ENCODE measurements around the gene RNF19B.

The RNF19B gene

GRCh38 chr1:32899586-32900296, 64.9 kb downstream of the RNF19B start:
- no peaks in the 10 kb centered on the region for H3K27me3 ChIP-seq (replicated peaks)
- no peak for DNase-seq

GRCh38 chr1:32898958-32899357, 65.7 kb downstream of the RNF19B start:
- H3K4me3 ChIP-seq (ENCODE audit: low read depth, low read length): no peak overlapping the region
- TF ChIP-seq CTCF (IDR thresholded peaks at IDR 0.05; ENCODE audit: low read depth, low read length, missing control alignments): no peak
- H3K36me3 ChIP-seq (replicated peaks): no peaks in the 10 kb centered on the region
- no peak for DNase-seq
- in situ Hi-C loops (cut with HindIII; ENCODE audit: low pct_ligation_motif_present, low sequenced_read_pairs): no loop called here
- H3K27me3 ChIP-seq (replicated peaks): no peaks in the 10 kb centered on the region
- H3K27ac ChIP-seq: no peak overlapping the region

More at GRCh38 chr1:32899586-32900296, 64.9 kb downstream of the RNF19B start:
- no peaks in the 10 kb centered on the region for H3K36me3 ChIP-seq (replicated peaks)
- in situ Hi-C loops (cut with HindIII; ENCODE audit: low pct_ligation_motif_present, low sequenced_read_pairs): no loop called here
- H3K4me3 ChIP-seq (ENCODE audit: low read depth, low read length): no peak overlapping the region
- TF ChIP-seq CTCF (IDR thresholded peaks at IDR 0.05; ENCODE audit: low read depth, low read length, missing control alignments): no peak
- H3K27ac ChIP-seq: no peak overlapping the region

- no peak for TF ChIP-seq CTCF (IDR thresholded peaks at IDR 0.05; ENCODE audit: low read depth, low read length, missing control alignments)
- in situ Hi-C loops (cut with HindIII; ENCODE audit: low pct_ligation_motif_present, low sequenced_read_pairs): no loop called here
- Histone ChIP-seq H3K27ac (no peak overlapping the region), H3K27me3 (replicated peaks) (no peaks in the 10 kb centered on the region), H3K36me3 (replicated peaks) (no peaks in the 10 kb centered on the region), H3K4me3 (ENCODE audit: low read depth, low read length) (no peak overlapping the region)
- no peak for DNase-seq
Observed at GRCh38 chr1:32898056-32898455, 66.6 kb downstream of the RNF19B start.

GRCh38 chr1:32897082-32898049, 67.2 kb downstream of the RNF19B start:
- H3K27me3 ChIP-seq (replicated peaks): peaks cover 4% of the 10 kb centered on the region
- H3K27ac ChIP-seq: no peak overlapping the region
- in situ Hi-C loops (cut with HindIII; ENCODE audit: low pct_ligation_motif_present, low sequenced_read_pairs): no loop called here
- no peak for DNase-seq
- no peaks in the 10 kb centered on the region for H3K36me3 ChIP-seq (replicated peaks)
- no peak overlapping the region for H3K4me3 ChIP-seq (ENCODE audit: low read depth, low read length)
- no peak for TF ChIP-seq CTCF (IDR thresholded peaks at IDR 0.05; ENCODE audit: low read depth, low read length, missing control alignments)

- Histone ChIP-seq H3K27me3 (replicated peaks) (peaks cover 13% of the 10 kb centered on the region), H3K27ac (no peak overlapping the region), H3K36me3 (replicated peaks) (no peaks in the 10 kb centered on the region), H3K4me3 (ENCODE audit: low read depth, low read length) (no peak overlapping the region)
- TF ChIP-seq CTCF (IDR thresholded peaks at IDR 0.05; ENCODE audit: low read depth, low read length, missing control alignments): no peak
- in situ Hi-C loops (cut with HindIII; ENCODE audit: low pct_ligation_motif_present, low sequenced_read_pairs): no loop called here
- no peak for DNase-seq
Observed at GRCh38 chr1:32896451-32896850, 68.2 kb downstream of the RNF19B start.

Data from brain microvascular endothelial cell (primary cell).